AG04450 (cell line): Measurements from ENCODE around the gene CIB4. TPM values are rescaled to one million over a fixed set of nuclear protein-coding genes. Genes with fewer than 3 reads are reported as not detected.

Experiments
- CTCF ChIA-PET: fragments of 300-600, 350-600 bp; formaldehyde crosslinking; extraction: SDS; loops from one replicate; lab custom pipeline; 2022; ENCODE audit warnings: antibody characterized with exemption, inconsistent platforms; lab: Charles Lee
- POLR2A ChIA-PET: fragments of 350-600 bp; formaldehyde crosslinking; extraction: SDS; loops from one replicate; lab custom pipeline; 2021; ENCODE audit warnings: antibody characterized with exemption, inconsistent platforms; lab: Yijun Ruan, JAX
- DNase-seq: peaks from one replicate; pipeline ENCODE4 v3.0.0-alpha.2; 2011; ENCODE audit warnings: low read depth, low spot score
- H3K27ac ChIP-seq: one replicate; pipeline ENCODE4 v1.5.1; 2012; ENCODE audit warnings: low read depth, low read length, control low read depth
- H3K27me3 ChIP-seq: one replicate; pipeline ENCODE4 v1.6.0; 2012; ENCODE audit warnings: low read length; ENCODE audit not compliant: control insufficient read depth, insufficient read depth
- H3K4me3 ChIP-seq: 2 replicates; pipeline ENCODE4 v1.5.1; 2011; ENCODE audit warnings: mild to moderate bottlenecking, low read depth, low read length, control low read depth
- H3K9me3 ChIP-seq: 2 replicates; pipeline ENCODE4 v1.5.1; 2012; ENCODE audit warnings: low read length; ENCODE audit not compliant: control insufficient read depth, insufficient read depth
- polyA plus RNA-seq: library from polyadenylated mRNA; depleted of rRNA; stranded (reverse); fragments of >200 nt; gene quantifications from 2 replicates; pipeline ENCODE4 v1.2.3, GENCODE V29; 2011
- TF ChIP-seq, protein P1 (sequence below): IDR thresholded peaks from 2 replicates; pipeline ENCODE4 v1.5.1; 2011; ENCODE audit warnings: low read depth, low read length, control low read depth, inconsistent platforms

Gene CIB4
- polyA plus RNA-seq, 1 experiment: not detected

- ChIA-PET CTCF (no interaction called here), POLR2A (no interaction called here)
- no peak for DNase-seq
- peaks cover 3% of the 10 kb centered on the region; the same call in 1 of the 2 replicates for H3K9me3 ChIP-seq
- peaks cover 22% of the 10 kb centered on the region for H3K27me3 ChIP-seq
- H3K27ac ChIP-seq: no peak overlapping the region
- TF ChIP-seq, protein P1, sequence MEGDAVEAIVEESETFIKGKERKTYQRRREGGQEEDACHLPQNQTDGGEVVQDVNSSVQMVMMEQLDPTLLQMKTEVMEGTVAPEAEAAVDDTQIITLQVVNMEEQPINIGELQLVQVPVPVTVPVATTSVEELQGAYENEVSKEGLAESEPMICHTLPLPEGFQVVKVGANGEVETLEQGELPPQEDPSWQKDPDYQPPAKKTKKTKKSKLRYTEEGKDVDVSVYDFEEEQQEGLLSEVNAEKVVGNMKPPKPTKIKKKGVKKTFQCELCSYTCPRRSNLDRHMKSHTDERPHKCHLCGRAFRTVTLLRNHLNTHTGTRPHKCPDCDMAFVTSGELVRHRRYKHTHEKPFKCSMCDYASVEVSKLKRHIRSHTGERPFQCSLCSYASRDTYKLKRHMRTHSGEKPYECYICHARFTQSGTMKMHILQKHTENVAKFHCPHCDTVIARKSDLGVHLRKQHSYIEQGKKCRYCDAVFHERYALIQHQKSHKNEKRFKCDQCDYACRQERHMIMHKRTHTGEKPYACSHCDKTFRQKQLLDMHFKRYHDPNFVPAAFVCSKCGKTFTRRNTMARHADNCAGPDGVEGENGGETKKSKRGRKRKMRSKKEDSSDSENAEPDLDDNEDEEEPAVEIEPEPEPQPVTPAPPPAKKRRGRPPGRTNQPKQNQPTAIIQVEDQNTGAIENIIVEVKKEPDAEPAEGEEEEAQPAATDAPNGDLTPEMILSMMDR: no peak
- no peak overlapping the region for H3K4me3 ChIP-seq
Measured at GRCh38 chr2:26628561-26629345, 12.4 kb downstream of the CIB4 start.

DNA sequence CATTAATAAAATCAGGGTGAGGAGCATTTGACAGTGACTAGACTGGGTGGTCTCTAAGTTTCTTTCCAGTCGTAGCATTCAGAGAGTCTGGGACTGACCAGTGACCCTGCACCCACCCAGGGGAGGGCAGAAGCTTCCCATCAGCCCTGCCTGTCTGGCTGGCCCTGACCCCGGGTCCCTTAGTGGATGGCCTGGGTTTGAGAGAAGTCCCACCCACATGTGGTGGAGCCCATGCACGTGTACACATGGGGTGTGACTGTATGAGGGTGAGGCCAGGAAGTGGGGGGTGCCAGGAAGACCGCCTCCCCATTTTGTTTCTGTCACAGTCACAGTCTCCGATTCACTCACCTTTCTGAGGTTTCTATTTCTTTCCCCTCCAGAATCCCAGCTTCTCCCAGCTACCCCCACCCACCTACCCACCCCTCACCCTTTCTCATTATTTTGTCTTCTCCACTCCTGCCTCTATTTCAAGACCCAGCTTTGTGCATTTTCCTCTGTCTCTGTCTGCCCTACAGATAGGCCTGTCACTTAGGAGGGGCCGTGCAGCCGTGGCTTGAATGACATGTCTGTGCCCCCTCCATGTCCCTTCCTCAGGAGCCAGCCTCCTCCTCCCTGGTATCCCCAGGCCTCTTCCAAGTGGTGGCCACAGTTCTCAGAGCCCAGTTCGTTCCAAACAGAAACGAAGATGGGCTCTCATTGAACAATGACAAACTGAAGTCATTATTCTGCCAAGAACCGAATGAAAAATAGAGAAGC lies 13.6 kb downstream of the CIB4 start:
- Histone ChIP-seq H3K4me3 (no peak overlapping the region), H3K9me3 (peaks cover 3% of the 10 kb centered on the region; the same call in 1 of the 2 replicates), H3K27me3 (peaks cover 12% of the 10 kb centered on the region), H3K27ac (no peak overlapping the region)
- CTCF ChIA-PET: no interaction called here
- POLR2A ChIA-PET: no interaction called here
- TF ChIP-seq, protein P1: no peak
- no peak for DNase-seq

DNA sequence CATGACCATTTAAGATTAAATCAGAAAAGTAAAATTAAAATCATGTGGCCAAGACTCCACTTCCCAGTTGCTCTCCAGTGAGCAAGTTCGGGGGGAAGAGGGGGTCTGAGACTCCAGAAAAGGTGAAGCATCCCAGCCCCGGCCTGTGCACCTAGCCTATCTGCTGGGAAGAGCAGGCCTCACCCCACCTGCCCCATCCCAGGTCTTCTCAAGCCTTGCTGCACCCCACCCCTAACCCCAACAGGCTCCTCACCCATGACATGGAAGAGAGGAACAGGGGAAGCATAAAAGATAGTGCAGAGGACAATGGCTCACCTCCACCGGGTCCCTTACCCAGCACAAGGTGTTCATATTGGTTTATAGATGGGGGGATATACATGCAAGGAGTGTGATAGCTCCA lies 14.6 kb downstream of the CIB4 start:
- ChIA-PET CTCF (interaction anchor here (0.7 kb wide), 1 partner anchor 20 kb away, joined by 3 read pairs; no protein-coding TSS in a partner anchor), POLR2A (no interaction called here)
- DNase-seq: no peak
- TF ChIP-seq, protein P1: no peak
- Histone ChIP-seq H3K9me3 (peaks cover 3% of the 10 kb centered on the region; the same call in 1 of the 2 replicates), H3K27ac (no peak overlapping the region), H3K4me3 (no peak overlapping the region), H3K27me3 (peaks cover 7% of the 10 kb centered on the region)

DNA sequence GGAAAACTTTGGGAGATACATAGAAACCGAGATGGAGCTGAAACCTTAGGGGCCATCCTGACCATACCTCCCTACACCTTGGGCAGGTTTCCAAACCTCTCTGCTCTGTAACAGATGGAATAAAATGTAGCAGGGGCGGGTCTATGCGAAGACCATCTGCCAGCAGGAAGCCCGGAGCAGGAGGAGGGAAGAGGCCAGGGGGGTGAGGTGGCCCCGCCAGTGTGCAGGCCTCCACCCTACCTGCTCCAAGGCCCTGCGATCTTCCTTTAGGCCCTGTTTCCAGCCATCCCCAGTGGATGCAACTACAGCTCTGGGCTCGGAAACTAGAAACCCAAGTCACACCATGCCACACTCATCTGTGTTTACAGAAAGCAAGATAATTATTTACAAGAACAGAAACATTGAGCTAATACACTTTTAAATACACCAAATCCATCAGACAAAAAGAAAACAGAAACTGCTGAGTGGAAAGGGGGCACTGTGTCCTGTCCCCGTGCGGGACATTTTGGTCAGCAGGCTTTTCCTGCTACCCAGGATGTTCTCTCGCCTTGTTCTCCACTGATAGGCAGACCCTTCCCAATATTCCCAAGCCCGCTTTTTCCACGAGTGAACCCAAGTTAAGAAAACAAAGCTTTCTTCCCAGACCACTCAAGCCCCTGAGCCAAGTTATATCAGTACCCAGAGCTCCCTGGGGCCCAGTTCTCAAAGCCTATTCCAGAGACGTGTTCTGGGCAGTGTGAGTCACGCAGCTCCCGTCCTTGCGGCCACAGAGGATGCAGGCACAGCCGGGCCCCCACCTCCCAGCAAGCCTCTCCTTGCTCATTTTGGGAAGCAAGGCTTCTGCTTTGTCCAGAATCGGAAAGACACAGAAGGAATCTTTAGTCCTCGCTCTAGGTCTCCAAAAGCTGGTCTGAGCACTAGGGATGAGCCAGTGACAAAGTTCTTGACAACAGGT lies 17.3 kb downstream of the CIB4 start:
- Histone ChIP-seq H3K9me3 (peaks cover 3% of the 10 kb centered on the region; the same call in 1 of the 2 replicates), H3K4me3 (peak overlapping the region; percentile 10; the same call in 1 of the 2 replicates), H3K27ac (peak overlapping the region; percentile 31), H3K27me3 (peaks cover 21% of the 10 kb centered on the region)
- no peak for DNase-seq
- TF ChIP-seq, protein P1: no peak
- ChIA-PET CTCF (interaction anchor here (0.6 to 3.3 kb wide), 5 partner anchors 12 to 122 kb away, joined by 3 to 14 read pairs (median 3); no protein-coding TSS in a partner anchor), POLR2A (no interaction called here)
